NCI-H146 treated with DMSO at 0.1 percent for 48 hours (cell line): ENCODE measurements around the gene PDE6B.
"Not testable (repeated sequence)": the region's sequence is repeated elsewhere in the genome, so short reads cannot be mapped to it uniquely, and the experiment has no call there.

Experiments
- DNase-seq: peaks from one replicate; lab custom pipeline; 2025; ENCODE audit not compliant: unreplicated experiment; lab: John Stamatoyannopoulos, UW

Gene PDE6B

DNA sequence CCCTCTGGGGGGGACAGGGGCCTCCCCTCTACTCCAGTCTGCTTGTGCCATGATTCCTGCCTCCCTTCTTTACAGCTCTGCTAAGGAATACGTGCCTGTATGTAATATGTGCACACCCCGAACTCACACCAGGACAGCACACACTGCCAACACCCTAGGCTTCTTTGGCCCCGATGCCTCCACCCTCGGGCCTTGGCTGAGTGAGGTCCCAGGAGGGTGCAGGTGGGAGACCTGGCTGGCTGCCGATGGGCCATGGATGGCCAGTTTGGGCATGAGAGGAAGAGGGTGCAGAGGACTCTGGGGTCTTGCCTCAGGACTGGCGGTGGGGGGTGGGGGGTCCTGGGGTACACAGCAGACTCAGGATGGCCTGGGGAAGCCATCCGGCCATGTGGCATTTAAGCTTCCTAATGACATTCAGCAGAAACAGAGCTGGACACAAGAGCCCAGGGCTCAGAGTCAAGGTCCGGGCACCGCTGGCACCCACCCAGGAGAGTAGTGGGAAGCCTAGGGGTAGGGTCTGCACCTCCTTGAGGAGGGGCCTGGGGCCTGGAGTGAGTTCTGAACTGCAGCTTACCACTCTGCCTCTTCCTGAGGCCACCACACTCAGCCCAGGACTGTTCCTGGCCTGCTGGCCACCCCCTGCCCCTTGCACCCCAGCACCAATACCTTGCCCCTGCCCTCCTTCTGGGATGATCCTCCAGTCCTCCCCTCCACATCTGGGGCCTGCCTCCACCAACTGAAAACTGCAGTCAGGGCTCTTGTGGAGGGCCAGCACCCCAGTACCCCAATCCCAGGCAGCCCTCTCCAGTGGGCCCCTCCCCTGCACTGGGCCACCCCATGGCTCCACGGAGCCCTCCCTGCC is 78.2 kb downstream of the PDE6B start:
- no peak for DNase-seq

DNA sequence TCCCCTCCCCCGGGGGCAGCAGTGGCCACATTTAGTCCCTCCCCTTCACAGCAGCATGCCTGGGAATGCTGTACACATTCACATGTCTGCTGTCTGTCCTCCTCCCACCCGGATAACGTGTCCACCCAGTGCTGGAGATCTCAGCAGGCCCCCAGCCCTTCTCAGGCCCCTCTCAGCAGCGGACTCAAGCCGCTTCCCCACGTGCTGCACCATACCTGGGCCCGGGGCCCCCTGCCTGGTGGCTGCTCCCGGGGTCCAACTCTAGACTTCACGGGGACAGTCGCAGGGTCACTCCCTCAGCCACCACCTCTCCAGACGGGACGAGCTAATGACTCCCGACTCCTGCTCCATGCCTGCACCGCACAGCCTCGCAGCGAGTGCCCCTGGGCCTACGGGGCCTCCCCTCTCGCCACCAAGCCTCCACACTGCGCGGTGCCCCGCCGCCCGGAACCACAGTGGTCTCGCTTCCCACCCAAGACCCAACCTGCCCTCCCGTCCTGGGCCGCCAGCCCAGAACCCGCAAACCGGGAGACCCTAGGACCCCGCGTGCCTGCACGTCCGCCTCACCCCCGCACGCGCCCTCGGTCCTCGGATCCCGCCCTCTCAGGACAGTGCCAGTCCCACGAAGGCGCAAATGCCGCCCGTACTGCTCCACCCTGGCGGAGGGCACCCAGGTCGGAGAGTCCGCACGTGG is 79.0 kb downstream of the PDE6B start:
- no peak for DNase-seq

- DNase-seq = no peak
Measured at GRCh38 chr4:704971-705277, 79.6 kb downstream of the PDE6B start.

GRCh38 chr4:705278-706082 is 80.1 kb downstream of the PDE6B start, which contains the start of gene PCGF3:
TSS of gene PCGF3 (plus strand) at chr4:705832. CDS start at chr4:733681, 27,849 bp downstream.
- DNase-seq = peak; percentile 64

- not testable (repeated sequence) for DNase-seq
Measured at GRCh38 chr4:706083-706633, 80.8 kb downstream of the PDE6B start.

DNA sequence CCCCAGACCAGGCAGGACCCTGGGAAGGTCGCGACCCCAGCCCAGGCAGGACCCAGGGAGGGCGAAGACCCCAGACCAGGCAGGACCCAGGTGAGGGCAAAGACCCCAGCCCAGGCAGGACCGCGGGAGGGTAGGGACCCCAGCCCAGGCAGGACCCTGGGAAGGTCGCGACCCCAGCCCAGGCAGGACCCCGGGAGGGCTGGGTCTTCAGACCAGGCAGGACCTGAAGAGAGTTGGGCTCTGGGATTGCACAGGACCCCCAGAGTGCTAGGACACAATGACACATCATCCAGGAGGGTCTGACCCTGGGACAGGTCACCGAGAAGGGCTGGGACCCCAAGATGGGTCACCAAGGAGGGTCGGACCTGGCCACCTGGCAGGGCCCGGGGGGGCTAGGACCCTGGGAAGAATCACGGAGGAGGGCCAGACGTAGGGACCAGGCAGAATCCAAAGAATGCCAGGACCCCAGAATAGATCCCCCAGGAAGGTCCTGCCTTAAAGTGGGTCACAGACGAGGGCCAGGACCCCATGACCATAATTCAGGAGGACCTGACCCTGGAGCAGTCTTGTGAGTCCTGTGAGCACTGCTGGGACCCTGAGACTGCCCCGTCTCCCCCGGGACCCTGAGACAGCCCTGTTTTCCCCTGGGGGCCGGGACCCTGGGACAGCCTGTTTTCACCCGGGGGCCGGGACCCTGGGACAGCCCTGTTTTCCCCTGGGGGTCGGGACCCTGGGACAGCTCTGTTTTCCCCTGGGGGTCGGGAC is 81.6 kb downstream of the PDE6B start:
- no peak for DNase-seq

- no peak for DNase-seq
Measured at GRCh38 chr4:707929-708630, 82.7 kb downstream of the PDE6B start.

DNA sequence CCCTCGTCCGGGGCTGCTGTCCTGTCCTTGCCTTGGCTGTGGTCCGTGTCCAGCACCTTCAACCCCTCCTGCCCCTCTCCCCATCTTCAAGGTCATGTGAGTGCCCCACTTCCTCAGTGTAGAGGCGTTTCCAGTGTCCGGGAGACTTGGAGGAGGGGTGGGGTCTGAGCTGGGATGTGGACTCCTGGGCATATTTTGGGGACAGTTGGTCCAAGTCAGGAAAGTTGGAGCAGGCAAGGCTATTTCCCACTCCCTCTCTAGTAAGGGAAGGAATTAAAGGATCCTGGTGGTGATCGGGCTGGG is 83.2 kb downstream of the PDE6B start:
- no peak for DNase-seq

DNA sequence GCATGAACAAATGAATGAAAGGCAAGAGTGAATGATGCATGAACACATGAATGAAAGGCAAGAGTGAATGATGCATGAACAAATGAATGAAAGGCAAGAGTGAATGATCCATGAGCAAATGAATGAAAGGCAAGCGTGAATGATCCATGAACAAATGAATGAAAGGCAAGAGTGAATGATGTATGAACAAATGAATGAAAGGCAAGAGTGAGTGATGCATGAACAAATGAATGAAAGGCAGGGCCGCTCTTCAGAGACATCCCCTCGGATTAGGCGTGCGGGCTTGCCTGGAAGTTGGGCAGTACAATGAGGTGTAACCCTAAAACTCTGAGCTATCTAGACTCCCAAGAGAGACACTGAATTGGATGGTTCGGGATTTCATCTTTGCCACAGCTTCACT is 84.0 kb downstream of the PDE6B start:
- no peak for DNase-seq

GRCh38 chr4:710116-710515 is 84.7 kb downstream of the PDE6B start:
- DNase-seq = no peak

DNA sequence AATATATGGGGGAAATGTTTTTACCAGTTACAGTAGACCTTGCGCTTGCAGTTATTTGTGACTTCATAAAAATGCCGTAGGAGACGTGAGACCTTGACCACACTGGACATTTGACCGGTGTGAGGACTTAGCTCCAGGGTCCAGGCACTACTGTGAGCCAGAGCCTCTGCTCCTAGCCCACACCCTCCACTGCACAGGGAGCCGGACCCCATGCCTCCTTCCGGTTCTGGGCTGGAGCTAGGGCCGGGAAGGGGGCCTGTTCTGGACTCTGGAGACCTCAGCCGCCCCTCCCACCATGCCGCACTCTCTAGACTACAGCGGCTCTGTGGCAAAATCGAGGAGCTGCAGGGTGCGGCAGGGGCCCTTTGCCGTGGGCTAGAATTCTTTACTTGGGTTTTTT is 85.5 kb downstream of the PDE6B start:
- DNase-seq = no peak

DNA sequence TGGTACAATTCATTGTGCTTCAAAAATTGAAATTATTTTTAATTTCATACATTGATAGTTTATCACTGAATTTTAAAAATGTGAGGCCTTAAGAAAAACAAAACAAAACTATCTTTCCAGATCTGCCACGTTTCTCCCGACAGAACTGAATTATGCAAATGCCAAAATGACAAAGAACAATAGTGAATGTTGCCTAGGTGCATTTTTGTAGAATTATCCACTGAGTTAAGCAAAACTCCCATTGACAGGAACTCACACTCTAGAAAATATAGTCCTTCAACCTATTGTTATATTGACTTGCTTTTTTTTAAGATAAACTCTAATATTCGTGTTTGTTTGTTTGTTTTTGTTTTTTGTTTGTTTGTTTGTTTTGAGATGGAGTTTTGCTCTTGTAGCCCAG is 86.7 kb downstream of the PDE6B start:
- DNase-seq = no peak

- no peak for DNase-seq
Measured at GRCh38 chr4:712916-713632, 87.7 kb downstream of the PDE6B start.

DNA sequence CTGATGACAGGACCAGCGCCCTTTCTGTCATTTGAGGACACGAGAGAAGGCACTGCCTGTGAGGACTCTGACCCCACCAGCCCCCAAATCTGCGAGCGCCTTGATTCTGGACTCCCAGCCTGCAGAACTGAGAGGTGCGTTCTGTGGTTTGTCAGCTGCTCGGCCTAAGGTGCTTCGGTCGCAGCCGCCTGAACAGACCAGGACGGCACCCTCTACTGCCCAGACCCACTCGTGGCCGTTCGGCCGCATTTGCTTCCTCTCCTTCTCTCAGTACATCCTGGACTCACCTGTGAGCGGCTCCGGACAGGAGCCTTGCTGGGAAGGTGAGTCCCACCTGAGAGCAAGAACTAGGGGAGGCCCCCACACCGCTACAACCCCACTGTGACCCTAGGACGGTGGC is 88.7 kb downstream of the PDE6B start:
- no peak for DNase-seq

GRCh38 chr4:717601-718320 is 92.4 kb downstream of the PDE6B start:
- no peak for DNase-seq

DNA sequence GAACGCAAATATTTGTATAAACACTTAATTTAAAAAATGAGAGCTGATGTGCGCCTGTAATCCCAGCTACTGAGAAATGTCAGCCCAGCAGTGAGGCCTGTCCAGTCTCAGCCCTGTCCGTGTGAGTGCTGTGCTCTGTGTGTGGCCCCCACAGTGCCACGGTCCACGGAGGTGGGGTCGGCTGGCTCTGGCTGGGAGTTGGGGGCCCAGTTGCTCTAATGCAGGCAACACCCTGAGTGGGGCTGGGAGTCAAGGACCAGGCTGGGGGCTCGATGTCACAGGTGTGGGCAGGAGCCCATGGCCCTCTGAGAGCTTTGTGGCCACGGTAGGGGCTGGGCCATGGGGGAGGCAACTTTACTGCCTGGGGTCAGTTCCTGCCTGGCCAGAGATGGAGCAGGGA is 93.1 kb downstream of the PDE6B start:
- DNase-seq = no peak
